K562 (cell line): ENCODE data around the gene PPP1R3E. TPM values are rescaled to one million over a fixed set of nuclear protein-coding genes. Genes with fewer than 3 reads are reported as not detected.

Experiments used
- E2F5 ChIP-seq: sonication (generic); formaldehyde crosslinking; IDR thresholded peaks from 2 replicates; pipeline ENCODE4 v1.8.0; 2022; ENCODE audit warnings: mild to moderate bottlenecking, missing genetic modification reagents
- FOXJ3 ChIP-seq: sonication (generic); formaldehyde crosslinking; IDR thresholded peaks from 2 replicates; pipeline ENCODE4 v1.4.0; 2020; ENCODE audit warnings: mild to moderate bottlenecking, missing genetic modification reagents
- HNRNPUL1 ChIP-seq: fragments of 200-400 bp; formaldehyde crosslinking; IDR thresholded peaks from 2 replicates; pipeline ENCODE4 v1.6.1; 2017; ENCODE audit warnings: low read length
- MTA2 ChIP-seq: fragments of 450-650 bp; IDR thresholded peaks from 2 replicates; pipeline ENCODE4 v1.6.1; 2016; ENCODE audit warnings: low read depth
- RBFOX2 ChIP-seq: fragments of 200-400 bp; formaldehyde crosslinking; IDR thresholded peaks from 2 replicates; pipeline ENCODE4 v1.6.1; 2017; ENCODE audit warnings: low read depth, mild to moderate bottlenecking, low read length, moderate library complexity
- REST ChIP-seq, 2 experiments: fragments of 450-650 bp; formaldehyde crosslinking in 1 of 2; IDR thresholded peaks; 2 replicates each; pipeline versions ENCODE4 v1.4.0 to v1.6.1; 2014 to 2020; ENCODE audit warnings: mild to moderate bottlenecking in 2 of 2, borderline replicate concordance in 1 of 2, low read depth in 1 of 2
- RREB1 ChIP-seq: fragments of 250-450 bp; sonication (Bioruptor Pico); IDR thresholded peaks from 2 replicates; pipeline ENCODE4 v1.4.0; 2020
- ZNF639 ChIP-seq, 2 experiments: fragments of 200-800 bp in 1 of 2; sonication (Bioruptor generic) in 1 of 2; sonication (generic) in 1 of 2; formaldehyde crosslinking in 1 of 2; IDR thresholded peaks in 1 of 2; conservative IDR thresholded peaks in 1 of 2; 2 replicates each; pipeline versions ENCODE4 v1.5.0 to v1.6.1; 2016 to 2020; ENCODE audit warnings: missing compliant biosample characterization in 1 of 2, missing genetic modification characterization in 1 of 2, missing genetic modification reagents in 1 of 2
- polyA plus RNA-seq, 8 experiments: library from polyadenylated mRNA; depleted of rRNA in 4 of 8; stranded (reverse) in 5 of 8; unstranded in 3 of 8; fragments of >200 nt; fragmentation: Nextera tagmentation in 2 of 8; fragmentation: Illumina TruSeq in 1 of 8; extraction: Ambion mirVana in 2 of 8; extraction: Trizol in 1 of 8; gene quantifications; 2 replicates each; pipeline versions ENCODE4 v1.2.1 to v1.2.3, GENCODE V29; 2011 to 2014; ENCODE audit warnings: inconsistent platforms in 1 of 8, missing spikeins in 1 of 8
- total RNA-seq, 7 experiments: library from RNA; depleted of rRNA in 6 of 7; stranded (reverse); fragments of >200 nt in 6 of 7; fragmentation: Illumina TruSeq in 2 of 7; extraction: Trizol in 2 of 7; gene quantifications; 2 replicates each; pipeline versions ENCODE4 v1.2.1 to v1.2.3, GENCODE V29; 2011 to 2021; ENCODE audit warnings: low replicate concordance in 1 of 7

PPP1R3E gene
- total and polyA plus RNA-seq, 9 of the 15 experiments (the other 6 are each of a cell fraction or from before 2014, with no cell fraction given) = 3.2 to 18.4 (median 7.6) TPM

GRCh38 chr14:23302290-23303225 lies at the start of gene PPP1R3E (continued):
- no peak for TF ChIP-seq MTA2
- peak; percentile 75 for TF ChIP-seq RBFOX2
- 0 out of 2 replicates have a peak, but pooled peaks have one; percentile 8 for TF ChIP-seq E2F5 (CRISPR knock-in tag)
- no peak for TF ChIP-seq RREB1 (CRISPR knock-in tag)
- TF ChIP-seq ZNF639 (CRISPR knock-in tag; conservative IDR thresholded peaks at IDR 0.05 in 1 of 2, IDR thresholded peaks at IDR 0.05 in 1 of 2) = peak in 1 of 2 experiments; percentile 22; a peak in 1 of 4 replicates
- no peak for TF ChIP-seq HNRNPUL1
- no peak for TF ChIP-seq REST (IDR thresholded peaks at IDR 0.05; ENCODE audit: borderline replicate concordance)
- 0 out of 2 replicates have a peak, but pooled peaks have one; percentile 13 for TF ChIP-seq REST (CRISPR knock-in tag; IDR thresholded peaks at IDR 0.05; ENCODE audit: low read depth)
- TF ChIP-seq FOXJ3 (CRISPR knock-in tag) = no peak
